Vagina (tissue), 2 donors: ENCODE measurements around the gene IL36A.

Experiments
- CTCF ChIP-seq, 3 experiments: fragments of 450-650 bp in 2 of 3; fragments of 200-600 bp in 1 of 3; sonication (generic) in 1 of 3; IDR thresholded peaks; one replicate each; pipeline ENCODE4 v1.5.1; 2017 to 2019; ENCODE audit warnings: antibody characterized with exemption in 3 of 3, mild to moderate bottlenecking in 2 of 3, moderate library complexity in 2 of 3
- POLR2A ChIP-seq, 2 donors: fragments of 450-650 bp; IDR thresholded peaks; one replicate each; pipeline ENCODE4 v1.6.1; 2017; ENCODE audit warnings: antibody characterized with exemption in 2 of 2, mild to moderate bottlenecking in 2 of 2, moderate library complexity in 2 of 2

DNA sequence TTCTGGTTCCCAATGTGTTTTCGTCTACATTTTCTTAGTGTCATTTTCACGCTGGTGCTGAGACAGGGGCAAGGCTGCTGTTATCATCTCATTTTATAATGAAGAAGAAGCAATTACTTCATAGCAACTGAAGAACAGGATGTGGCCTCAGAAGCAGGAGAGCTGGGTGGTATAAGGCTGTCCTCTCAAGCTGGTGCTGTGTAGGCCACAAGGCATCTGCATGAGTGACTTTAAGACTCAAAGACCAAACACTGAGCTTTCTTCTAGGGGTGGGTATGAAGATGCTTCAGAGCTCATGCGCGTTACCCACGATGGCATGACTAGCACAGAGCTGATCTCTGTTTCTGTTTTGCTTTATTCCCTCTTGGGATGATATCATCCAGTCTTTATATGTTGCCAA, 20.2 kb upstream of the IL36A start:
- TF ChIP-seq CTCF (IDR thresholded peaks at IDR 0.05) (no peak), POLR2A (IDR thresholded peaks at IDR 0.05) (no peak)
